Activated CD8-positive, alpha-beta memory T cell treated with anti-CD3 and anti-CD28 coated beads, Interleukin-2, amount 10 ng/mL, durations not matched to agents 7 days and 5 days (primary cell): ENCODE data around the gene DUOXA2. TPM values are rescaled to one million over a fixed set of nuclear protein-coding genes. Genes with fewer than 3 reads are reported as not detected.

Experiments used
- total RNA-seq, 2 experiments: library from RNA; stranded (reverse); gene quantifications; one replicate each; pipeline ENCODE4 v1.2.3, GENCODE V29; 2021

DUOXA2 gene
- total RNA-seq, 2 experiments from 2014 or later: not detected

Other genes starting within 250 kb of the DUOXA2 start
- gene TERB2, start 157.6 kb upstream of the DUOXA2 start, total RNA-seq: not detected
- 10 to 100 TPM in 1 of 2 experiments, 1 to 10 TPM in 1; 7.8 to 10.7 TPM for gene SORD, start 91.1 kb upstream of the DUOXA2 start, total RNA-seq
- gene DUOX2, start 154 bp upstream of the DUOXA2 start, total RNA-seq: not detected
- not detected for gene DUOXA1, start 15.6 kb downstream of the DUOXA2 start, total RNA-seq
- under 1 TPM in 1 of 2 experiments, not detected in 1; 0.07 TPM for gene DUOX1, start 15.7 kb downstream of the DUOXA2 start, total RNA-seq
- gene SHF, start 73.6 kb downstream of the DUOXA2 start, total RNA-seq: 1 to 10 TPM; 2.2 to 4.5 TPM
- not detected for gene SLC28A2, start 137.9 kb downstream of the DUOXA2 start, total RNA-seq